H9 (cell line): Measurements from ENCODE around the gene NFX1. TPM values are rescaled to one million over a fixed set of nuclear protein-coding genes. Genes with fewer than 3 reads are reported as not detected.

ENCODE experiments used
- DNase-seq: peaks from one replicate; pipeline ENCODE4 v3.0.0-alpha.2; 2017
- H2AFZ ChIP-seq: one replicate; pipeline ENCODE4 v1.6.1; 2013; ENCODE audit warnings: mild to moderate bottlenecking, low read length, control low read depth, moderate library complexity
- H2AK5ac ChIP-seq: 2 replicates; pipeline ENCODE4 v1.6.1; 2013; ENCODE audit warnings: low read length, control low read depth, mixed read lengths; ENCODE audit not compliant: insufficient read length
- H2BK120ac ChIP-seq: one replicate; pipeline ENCODE4 v1.6.1; 2013; ENCODE audit warnings: low read depth, mild to moderate bottlenecking, low read length, control low read depth, inconsistent platforms; ENCODE audit not compliant: poor library complexity, severe bottlenecking
- H2BK12ac ChIP-seq: 2 replicates; pipeline ENCODE4 v1.6.1; 2013; ENCODE audit warnings: low read length, control low read depth, mixed read lengths, low read depth; ENCODE audit not compliant: insufficient read length
- H2BK15ac ChIP-seq: 2 replicates; pipeline ENCODE4 v1.6.1; 2013; ENCODE audit warnings: low read depth, low read length, control low read depth
- H2BK20ac ChIP-seq: one replicate; pipeline ENCODE4 v1.6.1; 2013; ENCODE audit warnings: low read depth, mild to moderate bottlenecking, low read length, control low read depth, inconsistent platforms; ENCODE audit not compliant: poor library complexity, severe bottlenecking
- H2BK5ac ChIP-seq: 2 replicates; pipeline ENCODE4 v1.6.1; 2013; ENCODE audit warnings: low read length, control low read depth, mixed read lengths; ENCODE audit not compliant: insufficient read length
- H3K14ac ChIP-seq: 2 replicates; pipeline ENCODE4 v1.6.1; 2013; ENCODE audit warnings: low read length, control low read depth; ENCODE audit not compliant: insufficient read depth
- H3K18ac ChIP-seq: 2 replicates; pipeline ENCODE4 v1.6.1; 2013; ENCODE audit warnings: low read depth, mild to moderate bottlenecking, mixed read lengths, low read length, control low read depth; ENCODE audit not compliant: insufficient read length
- H3K23ac ChIP-seq: 2 replicates; pipeline ENCODE4 v1.6.1; 2013; ENCODE audit warnings: low read length, control low read depth, mixed read lengths, low read depth; ENCODE audit not compliant: insufficient read length
- H3K23me2 ChIP-seq: 2 replicates; pipeline ENCODE4 v1.6.1; 2013; ENCODE audit warnings: low read depth, mild to moderate bottlenecking, mixed read lengths, low read length, control low read depth; ENCODE audit not compliant: insufficient read length, poor library complexity, severe bottlenecking
- H3K27ac ChIP-seq: 2 replicates; pipeline ENCODE4 v1.5.1; 2013; ENCODE audit warnings: low read length, control low read depth, mixed read lengths, low read depth; ENCODE audit not compliant: insufficient read length
- H3K27me3 ChIP-seq: 2 replicates; pipeline ENCODE4 v1.6.1; 2013; ENCODE audit warnings: low read length, control low read depth, inconsistent platforms; ENCODE audit not compliant: insufficient read depth
- H3K4ac ChIP-seq: 2 replicates; pipeline ENCODE4 v1.6.1; 2013; ENCODE audit warnings: low read depth, mild to moderate bottlenecking, control low read depth, inconsistent platforms, low read length, moderate library complexity
- H3K4me1 ChIP-seq: 2 replicates; pipeline ENCODE4 v1.6.1; 2013; ENCODE audit warnings: low read length, control low read depth, inconsistent platforms; ENCODE audit not compliant: insufficient read depth
- H3K4me2 ChIP-seq: 2 replicates; pipeline ENCODE4 v1.6.1; 2013; ENCODE audit warnings: low read length, control low read depth, mixed read lengths; ENCODE audit not compliant: insufficient read length, insufficient read depth
- H3K56ac ChIP-seq: 2 replicates; pipeline ENCODE4 v1.6.1; 2013; ENCODE audit warnings: low read depth, mild to moderate bottlenecking, mixed read lengths, low read length, control low read depth; ENCODE audit not compliant: insufficient read length
- H3K79me1 ChIP-seq: 2 replicates; pipeline ENCODE4 v1.6.1; 2013; ENCODE audit warnings: low read depth, mild to moderate bottlenecking, moderate library complexity, low read length, control low read depth, inconsistent platforms; ENCODE audit not compliant: insufficient read depth, poor library complexity, severe bottlenecking
- H3K79me2 ChIP-seq: 2 replicates; pipeline ENCODE4 v1.6.1; 2013; ENCODE audit warnings: low read length, control low read depth, inconsistent platforms; ENCODE audit not compliant: insufficient read depth
- H3K9ac ChIP-seq: 2 replicates; pipeline ENCODE4 v1.6.1; 2013; ENCODE audit warnings: low read length, control low read depth, mixed read lengths; ENCODE audit not compliant: insufficient read length; ENCODE audit errors: extremely low read depth
- H3K9me3 ChIP-seq: one replicate; pipeline ENCODE4 v1.6.1; 2013; ENCODE audit warnings: low read depth, low read length, inconsistent platforms; ENCODE audit not compliant: control insufficient read depth
- H3T11ph ChIP-seq: one replicate; pipeline ENCODE4 v1.6.1; 2013; ENCODE audit warnings: mild to moderate bottlenecking, low read length, control low read depth, inconsistent platforms
- H4K20me1 ChIP-seq: one replicate; pipeline ENCODE4 v1.6.1; 2013; ENCODE audit not compliant: control insufficient read depth, insufficient read length, insufficient read depth
- H4K5ac ChIP-seq: 2 replicates; pipeline ENCODE4 v1.6.1; 2013; ENCODE audit warnings: low read depth, mild to moderate bottlenecking, mixed read lengths, low read length, control low read depth; ENCODE audit not compliant: insufficient read length
- H4K8ac ChIP-seq: replicated peaks from 2 replicates; pipeline ENCODE4 v1.6.1; 2013; ENCODE audit warnings: low read length, control low read depth, mixed read lengths, low read depth; ENCODE audit not compliant: insufficient read length
- H4K91ac ChIP-seq: 2 replicates; pipeline ENCODE4 v1.6.1; 2013; ENCODE audit warnings: low read depth, mild to moderate bottlenecking, moderate library complexity, mixed read lengths, low read length, control low read depth; ENCODE audit not compliant: insufficient read length
- H3K27ac Mint-ChIP-seq, 3 experiments: 2 replicates in 2 of 3; 3 replicates in 1 of 3; pipeline ENCODE4 v1.8.0; 2020 to 2021; ENCODE audit warnings: mixed read lengths in 3 of 3, mild to moderate bottlenecking in 1 of 3, moderate library complexity in 1 of 3
- H3K27me3 Mint-ChIP-seq: 2 replicates; pipeline ENCODE4 v1.8.0; 2021; ENCODE audit warnings: low read depth, mild to moderate bottlenecking, moderate library complexity, mixed read lengths
- H3K36me3 Mint-ChIP-seq, 3 experiments: 2 replicates in 2 of 3; 3 replicates in 1 of 3; pipeline ENCODE4 v1.8.0; 2020 to 2021; ENCODE audit warnings: low read depth in 3 of 3, mixed read lengths in 3 of 3; ENCODE audit not compliant: insufficient read depth in 1 of 3
- H3K4me1 Mint-ChIP-seq, 2 experiments: 2 replicates each; pipeline ENCODE4 v1.8.0; 2020; ENCODE audit warnings: mixed read lengths in 2 of 2
- H3K4me3 Mint-ChIP-seq, 2 experiments: 2 replicates in 1 of 2; 3 replicates in 1 of 2; pipeline ENCODE4 v1.8.0; 2020 to 2021; ENCODE audit warnings: mild to moderate bottlenecking in 2 of 2, mixed read lengths in 2 of 2, moderate library complexity in 1 of 2
- H3K9me3 Mint-ChIP-seq, 2 experiments: 2 replicates in 1 of 2; 3 replicates in 1 of 2; pipeline ENCODE4 v1.8.0; 2020; ENCODE audit warnings: mild to moderate bottlenecking in 2 of 2, mixed read lengths in 2 of 2, moderate library complexity in 1 of 2
- WGBS: extraction: QIAGEN DNeasy Blood & Tissue Kit; methylation state at CpG from one replicate; pipeline ENCODE4 v1.1.7; 2013; ENCODE audit warnings: missing lambda C conversion rate, low lambda C conversion rate, mixed read lengths; ENCODE audit not compliant: insufficient read length; ENCODE audit errors: extremely low coverage; 5-methylcytosine and 5-hydroxymethylcytosine counted together
- total RNA-seq: library from RNA; stranded (reverse); gene quantifications from 2 replicates; pipeline ENCODE4 v1.2.1, GENCODE V29; 2021
- TF ChIP-seq, protein P1 (sequence below): fragments of 200-600 bp; sonication (generic); conservative IDR thresholded peaks from 3 replicates; pipeline ENCODE4 v1.8.0; 2021; ENCODE audit warnings: antibody characterized with exemption, mild to moderate bottlenecking

The NFX1 gene
- total RNA-seq, 1 experiment from 2014 or later, result 35.1 TPM

DNA sequence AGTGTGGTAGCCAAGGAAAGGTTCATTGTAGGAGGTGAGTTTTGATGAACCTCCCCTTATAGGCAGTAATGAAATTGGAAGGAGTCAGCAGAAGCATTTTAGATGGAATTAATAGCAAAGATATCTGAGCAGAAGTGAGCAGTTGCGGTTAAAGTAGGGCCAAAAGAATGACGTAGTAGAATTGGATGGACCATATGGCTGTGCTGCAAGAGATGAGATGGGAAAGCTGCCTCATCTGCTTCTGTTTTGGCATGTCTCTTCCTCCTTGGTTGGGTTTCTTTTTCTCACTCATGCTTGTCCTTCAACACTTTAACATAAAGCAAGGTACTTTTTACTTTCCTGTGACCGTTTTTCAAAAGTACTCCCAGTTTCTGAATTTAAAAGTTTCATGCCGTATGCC is 56.2 kb downstream of the NFX1 start:
- peaks cover 30 to 73% (median 56%) of the 10 kb centered on the region in 3 experiments for H3K36me3 Mint-ChIP-seq

More for the DNA sequence above, 56.2 kb downstream of the NFX1 start:
- Histone ChIP-seq H3K4me1 (no peaks in the 10 kb centered on the region), H4K91ac (no peak overlapping the region), H2BK120ac (no peak overlapping the region), H2BK20ac (no peak overlapping the region), H3T11ph (no peak overlapping the region), H3K9ac (no peak overlapping the region), H3K9me3 (no peaks in the 10 kb centered on the region), H2BK5ac (no peak overlapping the region), H3K4me2 (no peak overlapping the region), H4K8ac (no peak overlapping the region), H3K18ac (no peak overlapping the region), H3K14ac (no peak overlapping the region), H3K27ac (no peak overlapping the region), H3K23ac (no peak overlapping the region), H2AFZ (no peak overlapping the region), H3K79me2 (no peaks in the 10 kb centered on the region), H2BK12ac (no peak overlapping the region), H3K79me1 (no peaks in the 10 kb centered on the region), H3K4ac (no peak overlapping the region), H3K27me3 (no peaks in the 10 kb centered on the region), H4K20me1 (no peaks in the 10 kb centered on the region), H2AK5ac (no peak overlapping the region), H3K56ac (no peak overlapping the region), H4K5ac (no peak overlapping the region), H3K23me2 (no peaks in the 10 kb centered on the region), H2BK15ac (no peak overlapping the region)
- Mint-ChIP-seq H3K9me3 (no peaks in the 10 kb centered on the region), H3K27me3 (no peaks in the 10 kb centered on the region), H3K4me1 (peaks cover 6 to 7% of the 10 kb centered on the region in 2 experiments; a peak in 2 of 4 replicates), H3K4me3 (no peak overlapping the region), H3K27ac (peak overlapping the region in 1 of 3 experiments; percentile 81; a peak in 1 of 7 replicates)
- no peak for DNase-seq
- TF ChIP-seq, protein P1, sequence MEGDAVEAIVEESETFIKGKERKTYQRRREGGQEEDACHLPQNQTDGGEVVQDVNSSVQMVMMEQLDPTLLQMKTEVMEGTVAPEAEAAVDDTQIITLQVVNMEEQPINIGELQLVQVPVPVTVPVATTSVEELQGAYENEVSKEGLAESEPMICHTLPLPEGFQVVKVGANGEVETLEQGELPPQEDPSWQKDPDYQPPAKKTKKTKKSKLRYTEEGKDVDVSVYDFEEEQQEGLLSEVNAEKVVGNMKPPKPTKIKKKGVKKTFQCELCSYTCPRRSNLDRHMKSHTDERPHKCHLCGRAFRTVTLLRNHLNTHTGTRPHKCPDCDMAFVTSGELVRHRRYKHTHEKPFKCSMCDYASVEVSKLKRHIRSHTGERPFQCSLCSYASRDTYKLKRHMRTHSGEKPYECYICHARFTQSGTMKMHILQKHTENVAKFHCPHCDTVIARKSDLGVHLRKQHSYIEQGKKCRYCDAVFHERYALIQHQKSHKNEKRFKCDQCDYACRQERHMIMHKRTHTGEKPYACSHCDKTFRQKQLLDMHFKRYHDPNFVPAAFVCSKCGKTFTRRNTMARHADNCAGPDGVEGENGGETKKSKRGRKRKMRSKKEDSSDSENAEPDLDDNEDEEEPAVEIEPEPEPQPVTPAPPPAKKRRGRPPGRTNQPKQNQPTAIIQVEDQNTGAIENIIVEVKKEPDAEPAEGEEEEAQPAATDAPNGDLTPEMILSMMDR, result no peak
- no CpG with 5 or more reads among the region's 4 CpGs for WGBS
